ENCODE data around the gene CAND2.

The CAND2 gene

DNA sequence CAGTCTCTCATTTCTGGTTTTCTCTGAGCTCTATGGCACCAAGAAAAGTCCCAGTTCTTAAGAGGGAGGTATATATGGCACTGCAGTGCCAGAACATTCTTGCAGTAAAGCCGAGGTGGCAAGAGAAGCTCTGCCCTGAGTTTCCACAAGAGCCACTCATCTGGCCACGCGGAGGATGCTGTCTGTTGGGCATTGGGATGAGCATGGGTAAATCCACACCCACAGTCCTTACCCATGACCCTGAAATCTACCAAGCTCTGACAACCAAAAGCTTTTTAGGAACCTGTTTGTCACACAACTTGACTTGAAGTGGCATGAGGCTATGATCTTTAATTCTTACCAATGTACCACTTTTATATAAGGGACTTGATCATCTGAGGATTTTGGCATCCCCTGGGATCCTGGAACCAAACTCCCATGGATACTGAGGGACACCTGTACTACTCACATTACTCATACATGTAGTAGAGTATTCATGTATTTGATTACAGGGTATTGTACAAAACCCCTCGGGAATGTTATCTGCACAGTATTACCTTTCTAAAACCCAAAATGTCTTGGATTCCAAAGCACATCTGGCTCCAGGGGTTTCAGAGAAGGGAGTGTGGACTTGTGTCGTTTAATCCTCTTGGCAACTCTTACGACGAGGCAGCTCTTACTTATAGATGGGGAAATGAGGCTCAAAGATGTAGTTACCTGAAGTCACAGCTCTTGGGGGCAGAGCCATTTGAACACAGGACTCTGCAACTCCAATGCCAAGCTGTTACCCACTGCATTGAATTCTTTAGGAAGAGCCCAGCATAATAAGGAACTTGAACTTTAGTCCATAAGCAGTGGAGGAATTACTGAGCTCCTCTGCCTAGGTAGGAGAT is 36.1 kb downstream of the CAND2 start:
- no peaks in the 10 kb centered on the region for H3K9me3 ChIP-seq (ENCODE audit: insufficient read depth, low read length)
- no peak for DNase-seq (ENCODE audit: low read depth, low spot score)

GRCh38 chr3:12833222-12834161 is 37.0 kb downstream of the CAND2 start:
- H3K27me3 ChIP-seq (ENCODE audit: insufficient read depth, insufficient read length) = no peaks in the 10 kb centered on the region
- peaks cover 83% of the 10 kb centered on the region for H3K36me3 ChIP-seq (ENCODE audit: insufficient read depth, insufficient read length, low read length)
- DNase-seq (ENCODE audit: low read depth, low spot score) = peak; percentile 83
- peak overlapping the region; percentile 24 for H3K9ac ChIP-seq (ENCODE audit: insufficient read length, low read depth)
- TF ChIP-seq ZNF274 (IDR thresholded peaks at IDR 0.05; ENCODE audit: low read depth, low read length) = no peak
- no peak for TF ChIP-seq YY1 (IDR thresholded peaks at IDR 0.05; ENCODE audit: insufficient read depth, insufficient read length)
- no peak for TF ChIP-seq SUZ12 (IDR thresholded peaks at IDR 0.05; ENCODE audit: extremely low read depth, insufficient read depth, insufficient read length)
- H3K9me3 ChIP-seq (ENCODE audit: insufficient read depth, low read length) = no peaks in the 10 kb centered on the region
- H3K4me3 ChIP-seq (ENCODE audit: insufficient read length, low read depth) = no peak overlapping the region
- peaks cover 7% of the 10 kb centered on the region for H3K4me1 ChIP-seq (ENCODE audit: insufficient read depth, insufficient read length)

More for the DNA sequence above, 36.1 kb downstream of the CAND2 start:
- Histone ChIP-seq H3K9ac (ENCODE audit: insufficient read length, low read depth) (peak overlapping the region; percentile 24), H3K4me3 (ENCODE audit: insufficient read length, low read depth) (no peak overlapping the region), H3K4me1 (ENCODE audit: insufficient read depth, insufficient read length) (peaks cover 7% of the 10 kb centered on the region), H3K36me3 (ENCODE audit: insufficient read depth, insufficient read length, low read length) (peaks cover 79% of the 10 kb centered on the region), H3K27me3 (ENCODE audit: insufficient read depth, insufficient read length) (no peaks in the 10 kb centered on the region)
- TF ChIP-seq SUZ12 (IDR thresholded peaks at IDR 0.05; ENCODE audit: extremely low read depth, insufficient read depth, insufficient read length) (no peak), YY1 (IDR thresholded peaks at IDR 0.05; ENCODE audit: insufficient read depth, insufficient read length) (no peak), ZNF274 (IDR thresholded peaks at IDR 0.05; ENCODE audit: low read depth, low read length) (no peak)

DNA sequence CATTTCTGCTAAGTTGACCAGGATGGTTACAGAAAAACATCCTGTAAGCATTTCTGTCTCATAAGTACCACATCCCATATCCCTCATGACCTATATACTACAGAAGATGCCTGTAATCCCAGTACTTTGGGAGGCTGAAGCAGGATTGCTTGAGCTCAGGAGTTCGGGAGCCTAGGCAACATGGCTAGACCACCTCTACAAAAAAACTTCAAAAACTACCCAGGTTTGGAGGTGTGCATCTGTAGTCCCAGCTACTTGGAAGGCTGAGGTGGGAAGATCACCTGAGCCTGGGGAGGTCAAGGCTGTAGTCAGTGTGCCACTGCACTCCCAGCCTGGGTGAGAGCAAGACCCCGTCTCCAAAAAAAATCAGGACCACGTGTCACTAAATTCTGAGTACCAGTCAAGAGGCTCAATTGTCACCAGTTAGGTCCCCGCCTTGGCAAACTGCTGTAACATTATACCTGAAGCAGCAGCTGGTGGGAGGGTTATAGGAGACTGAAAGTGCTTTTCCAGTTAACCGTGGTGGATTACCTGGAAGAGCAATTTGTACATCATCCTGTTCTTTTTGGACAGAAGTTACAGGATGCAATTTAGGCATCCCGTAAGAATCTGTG is 38.7 kb downstream of the CAND2 start:
- Histone ChIP-seq H3K4me3 (ENCODE audit: insufficient read length, low read depth) (no peak overlapping the region), H3K27me3 (ENCODE audit: insufficient read depth, insufficient read length) (no peaks in the 10 kb centered on the region), H3K36me3 (ENCODE audit: insufficient read depth, insufficient read length, low read length) (peaks cover 99% of the 10 kb centered on the region), H3K4me1 (ENCODE audit: insufficient read depth, insufficient read length) (peaks cover 7% of the 10 kb centered on the region), H3K9ac (ENCODE audit: insufficient read length, low read depth) (no peak overlapping the region), H3K9me3 (ENCODE audit: insufficient read depth, low read length) (no peaks in the 10 kb centered on the region)
- DNase-seq (ENCODE audit: low read depth, low spot score) = no peak
- TF ChIP-seq SUZ12 (IDR thresholded peaks at IDR 0.05; ENCODE audit: extremely low read depth, insufficient read depth, insufficient read length) (no peak), ZNF274 (IDR thresholded peaks at IDR 0.05; ENCODE audit: low read depth, low read length) (no peak), YY1 (IDR thresholded peaks at IDR 0.05; ENCODE audit: insufficient read depth, insufficient read length) (no peak)

DNA sequence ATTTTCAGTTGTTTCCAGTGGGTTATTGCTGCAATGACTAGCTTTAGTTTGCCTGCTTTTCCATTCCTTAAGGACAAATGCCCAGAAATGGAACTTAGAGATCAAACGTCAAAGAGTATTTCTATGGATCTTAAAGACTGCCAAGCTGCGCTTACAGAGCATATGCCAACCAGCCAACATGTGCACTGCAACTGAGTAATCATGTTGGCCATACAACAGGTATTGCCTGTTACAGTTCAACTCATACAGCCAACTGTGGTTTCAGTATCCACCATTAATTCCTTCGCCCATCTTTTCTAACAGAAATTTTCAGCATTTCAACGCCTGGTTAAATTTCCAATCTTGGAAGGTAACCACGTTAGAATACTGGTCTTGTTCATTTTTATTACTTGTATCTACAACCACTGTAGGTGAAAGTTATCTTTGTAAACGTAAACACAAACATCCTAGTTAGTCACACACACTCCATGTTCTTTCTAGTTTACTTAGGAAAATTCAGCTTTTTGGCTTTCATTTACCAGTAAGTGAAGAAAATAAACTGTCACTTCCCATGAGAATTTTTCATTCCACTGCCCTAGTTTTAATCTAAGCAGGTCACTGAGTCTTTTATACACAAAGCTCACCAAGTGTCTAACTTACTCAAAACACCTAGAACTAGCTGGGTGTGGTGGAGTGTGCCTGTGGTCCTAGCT is 41.0 kb downstream of the CAND2 start:
- Histone ChIP-seq H3K9me3 (ENCODE audit: insufficient read depth, low read length) (no peaks in the 10 kb centered on the region), H3K4me1 (ENCODE audit: insufficient read depth, insufficient read length) (no peaks in the 10 kb centered on the region), H3K36me3 (ENCODE audit: insufficient read depth, insufficient read length, low read length) (peaks cover 88% of the 10 kb centered on the region), H3K4me3 (ENCODE audit: insufficient read length, low read depth) (peak overlapping the region; percentile 16), H3K9ac (ENCODE audit: insufficient read length, low read depth) (peak overlapping the region; percentile 39), H3K27me3 (ENCODE audit: insufficient read depth, insufficient read length) (no peaks in the 10 kb centered on the region)
- DNase-seq (ENCODE audit: low read depth, low spot score) = no peak
- no peak for TF ChIP-seq SUZ12 (IDR thresholded peaks at IDR 0.05; ENCODE audit: extremely low read depth, insufficient read depth, insufficient read length)
- TF ChIP-seq YY1 (IDR thresholded peaks at IDR 0.05; ENCODE audit: insufficient read depth, insufficient read length) = no peak
- TF ChIP-seq ZNF274 (IDR thresholded peaks at IDR 0.05; ENCODE audit: low read depth, low read length) = no peak

- Histone ChIP-seq H3K4me3 (ENCODE audit: insufficient read length, low read depth) (peak overlapping the region; percentile 13), H3K36me3 (ENCODE audit: insufficient read depth, insufficient read length, low read length) (peaks cover 78% of the 10 kb centered on the region), H3K4me1 (ENCODE audit: insufficient read depth, insufficient read length) (no peaks in the 10 kb centered on the region), H3K9me3 (ENCODE audit: insufficient read depth, low read length) (no peaks in the 10 kb centered on the region), H3K9ac (ENCODE audit: insufficient read length, low read depth) (peak overlapping the region; percentile 39), H3K27me3 (ENCODE audit: insufficient read depth, insufficient read length) (no peaks in the 10 kb centered on the region)
- DNase-seq (ENCODE audit: low read depth, low spot score) = no peak
- TF ChIP-seq YY1 (IDR thresholded peaks at IDR 0.05; ENCODE audit: insufficient read depth, insufficient read length) (no peak), ZNF274 (IDR thresholded peaks at IDR 0.05; ENCODE audit: low read depth, low read length) (no peak), SUZ12 (IDR thresholded peaks at IDR 0.05; ENCODE audit: extremely low read depth, insufficient read depth, insufficient read length) (no peak)
Measured at GRCh38 chr3:12838179-12838965, 41.9 kb downstream of the CAND2 start.

Data from NT2/D1 (cell line).